Measurements from ENCODE around the gene PGS1.

Gene PGS1

DNA sequence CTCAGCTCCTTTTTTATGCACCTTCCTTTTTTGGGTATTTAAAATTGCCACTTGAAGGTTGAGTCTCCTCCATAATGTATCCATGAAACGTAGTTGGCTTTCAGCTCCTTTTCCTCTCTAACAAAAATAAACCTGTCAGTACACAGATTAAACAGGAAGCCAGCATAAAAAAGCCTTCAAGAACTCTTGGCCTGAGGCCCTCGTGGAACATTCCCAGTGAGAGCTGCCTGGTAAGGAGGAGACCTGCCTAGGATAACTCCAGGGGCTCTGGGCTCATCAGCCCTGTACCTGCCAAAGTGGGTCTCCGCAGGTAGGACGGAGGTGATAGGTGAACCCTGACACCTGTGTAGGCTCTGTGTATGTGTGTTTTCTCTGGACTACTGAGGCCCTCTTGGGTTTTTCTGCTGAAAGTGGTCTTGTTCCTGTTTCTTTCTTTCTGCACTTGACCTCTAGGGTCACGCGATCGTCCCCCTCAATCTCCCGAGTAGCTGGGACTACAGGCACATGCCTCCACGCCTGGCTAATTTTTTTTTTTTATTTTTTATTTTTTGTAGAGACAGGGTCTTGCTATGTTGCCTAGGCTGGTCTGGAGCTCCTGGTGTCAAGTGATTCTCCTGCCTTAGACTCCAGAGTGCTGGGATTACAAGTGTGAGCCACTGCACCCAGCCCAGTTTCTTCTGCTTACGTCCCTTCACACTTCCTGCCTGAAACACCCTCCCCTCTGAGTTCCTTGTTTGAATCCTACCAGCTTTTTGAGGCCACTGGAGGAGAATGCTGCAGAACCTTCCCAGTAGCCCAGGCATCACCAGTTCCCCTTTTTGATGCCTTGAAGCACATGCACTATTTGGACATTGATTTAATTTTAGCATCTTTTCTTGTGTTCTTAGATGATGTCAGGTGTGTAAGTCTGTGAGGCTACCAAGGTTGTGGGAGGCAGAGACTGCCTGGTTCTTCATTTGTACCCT lies 9.8 kb downstream of the PGS1 start:
- TF ChIP-seq, protein P1, sequence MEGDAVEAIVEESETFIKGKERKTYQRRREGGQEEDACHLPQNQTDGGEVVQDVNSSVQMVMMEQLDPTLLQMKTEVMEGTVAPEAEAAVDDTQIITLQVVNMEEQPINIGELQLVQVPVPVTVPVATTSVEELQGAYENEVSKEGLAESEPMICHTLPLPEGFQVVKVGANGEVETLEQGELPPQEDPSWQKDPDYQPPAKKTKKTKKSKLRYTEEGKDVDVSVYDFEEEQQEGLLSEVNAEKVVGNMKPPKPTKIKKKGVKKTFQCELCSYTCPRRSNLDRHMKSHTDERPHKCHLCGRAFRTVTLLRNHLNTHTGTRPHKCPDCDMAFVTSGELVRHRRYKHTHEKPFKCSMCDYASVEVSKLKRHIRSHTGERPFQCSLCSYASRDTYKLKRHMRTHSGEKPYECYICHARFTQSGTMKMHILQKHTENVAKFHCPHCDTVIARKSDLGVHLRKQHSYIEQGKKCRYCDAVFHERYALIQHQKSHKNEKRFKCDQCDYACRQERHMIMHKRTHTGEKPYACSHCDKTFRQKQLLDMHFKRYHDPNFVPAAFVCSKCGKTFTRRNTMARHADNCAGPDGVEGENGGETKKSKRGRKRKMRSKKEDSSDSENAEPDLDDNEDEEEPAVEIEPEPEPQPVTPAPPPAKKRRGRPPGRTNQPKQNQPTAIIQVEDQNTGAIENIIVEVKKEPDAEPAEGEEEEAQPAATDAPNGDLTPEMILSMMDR (IDR thresholded peaks at IDR 0.05): no peak
- Histone ChIP-seq H3K4me3 (ENCODE audit: low read depth in 1 of 2, low read length in 1 of 2) (peak overlapping the region; percentile 51 to 59), H3K9me3 (no peaks in the 10 kb centered on the region), H3K36me3 (peaks cover 18% of the 10 kb centered on the region), H3K27ac (peak overlapping the region; percentile 97), H3K27me3 (no peaks in the 10 kb centered on the region), H3K4me1 (ENCODE audit: control insufficient read depth in 1 of 2, insufficient read depth in 1 of 2, low read depth in 1 of 2, low read length in 1 of 2) (peaks cover 74 to 80% of the 10 kb centered on the region in 2 experiments)

DNA sequence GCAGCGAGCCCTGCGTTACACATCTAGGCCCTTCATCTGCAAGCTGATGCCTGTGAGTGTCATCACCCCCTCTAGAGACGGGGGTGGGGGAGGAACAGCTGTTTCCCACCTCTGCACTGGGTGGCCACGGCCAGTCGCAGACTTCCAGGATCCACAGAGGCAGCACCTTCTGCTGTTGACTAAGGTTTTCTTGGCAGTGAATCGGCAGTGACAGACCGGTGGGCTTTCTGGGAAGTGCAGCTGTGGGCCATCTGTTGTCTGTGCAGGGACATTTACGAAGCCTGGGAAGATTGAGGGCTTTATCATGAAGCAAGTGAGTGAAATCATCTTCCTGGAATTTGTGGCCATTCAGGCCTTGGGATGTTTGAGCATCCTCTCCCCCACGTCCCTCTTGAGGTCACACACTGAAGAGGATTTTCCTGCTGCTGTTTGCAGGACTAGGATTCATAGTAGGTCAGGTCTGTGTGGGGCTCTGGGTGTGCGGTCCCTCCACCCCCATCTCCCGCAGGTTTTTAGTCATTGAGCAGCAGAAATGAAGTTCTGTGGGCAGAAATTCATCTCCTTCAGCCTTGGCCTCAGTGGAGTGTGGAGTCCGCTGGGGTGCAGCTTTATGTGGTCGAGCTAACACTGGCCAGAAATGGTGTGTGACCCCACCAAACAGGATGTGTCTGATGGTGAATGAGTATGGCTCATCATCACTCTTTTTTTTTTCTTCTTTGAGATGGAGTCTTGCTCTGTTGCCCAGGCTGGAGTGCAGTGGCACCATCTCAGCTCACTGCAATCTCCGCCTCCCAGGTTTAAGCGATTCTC lies 12.0 kb downstream of the PGS1 start:
- Histone ChIP-seq H3K4me3 (ENCODE audit: low read depth in 1 of 2, low read length in 1 of 2) (peak overlapping the region in 1 of 2 experiments; percentile 59), H3K36me3 (peaks cover 38% of the 10 kb centered on the region), H3K27me3 (no peaks in the 10 kb centered on the region), H3K4me1 (ENCODE audit: control insufficient read depth in 1 of 2, insufficient read depth in 1 of 2, low read depth in 1 of 2, low read length in 1 of 2) (peaks cover 52 to 58% of the 10 kb centered on the region in 2 experiments), H3K9me3 (no peaks in the 10 kb centered on the region), H3K27ac (peak overlapping the region; percentile 97)
- TF ChIP-seq, protein P1 (IDR thresholded peaks at IDR 0.05): no peak

GRCh38 chr17:78391051-78391431 lies 12.6 kb downstream of the PGS1 start:
- Histone ChIP-seq H3K36me3 (peaks cover 44% of the 10 kb centered on the region), H3K4me1 (ENCODE audit: control insufficient read depth in 1 of 2, insufficient read depth in 1 of 2, low read depth in 1 of 2, low read length in 1 of 2) (peaks cover 46 to 53% of the 10 kb centered on the region in 2 experiments), H3K27ac (no peak overlapping the region), H3K4me3 (ENCODE audit: low read depth in 1 of 2, low read length in 1 of 2) (no peak overlapping the region), H3K9me3 (no peaks in the 10 kb centered on the region), H3K27me3 (no peaks in the 10 kb centered on the region)
- TF ChIP-seq, protein P1 (IDR thresholded peaks at IDR 0.05): no peak

GRCh38 chr17:78391843-78392242 lies 13.4 kb downstream of the PGS1 start:
- Histone ChIP-seq H3K27me3 (no peaks in the 10 kb centered on the region), H3K4me1 (ENCODE audit: control insufficient read depth in 1 of 2, insufficient read depth in 1 of 2, low read depth in 1 of 2, low read length in 1 of 2) (peaks cover 38 to 45% of the 10 kb centered on the region in 2 experiments), H3K36me3 (peaks cover 52% of the 10 kb centered on the region), H3K27ac (peak overlapping the region; percentile 27), H3K9me3 (no peaks in the 10 kb centered on the region), H3K4me3 (ENCODE audit: low read depth in 1 of 2, low read length in 1 of 2) (no peak overlapping the region)
- TF ChIP-seq, protein P1 (IDR thresholded peaks at IDR 0.05): no peak

- H3K4me3 ChIP-seq (ENCODE audit: low read depth in 1 of 2, low read length in 1 of 2): no peak overlapping the region
- peak overlapping the region; percentile 27 for H3K27ac ChIP-seq
- TF ChIP-seq, protein P1 (IDR thresholded peaks at IDR 0.05): no peak
- H3K4me1 ChIP-seq (ENCODE audit: control insufficient read depth in 1 of 2, insufficient read depth in 1 of 2, low read depth in 1 of 2, low read length in 1 of 2): peaks cover 34 to 40% of the 10 kb centered on the region in 2 experiments
- H3K27me3 ChIP-seq: no peaks in the 10 kb centered on the region
- peaks cover 56% of the 10 kb centered on the region for H3K36me3 ChIP-seq
- H3K9me3 ChIP-seq: no peaks in the 10 kb centered on the region
These were observed 13.8 kb downstream of the PGS1 start for GRCh38 chr17:78392295-78392694.
